HepG2 (cell line): ENCODE data around the gene CD8A. TPM values are rescaled to one million over a fixed set of nuclear protein-coding genes. Genes with fewer than 3 reads are reported as not detected.
A peak's percentile ranks its signal among the peaks of the same experiment; 100 is the strongest.
"Not testable (repeated sequence)": the region's sequence is repeated elsewhere in the genome, so short reads cannot be mapped to it uniquely, and the experiment has no call there.

Source experiments
- ATAC-seq: fragments of 200-7000 bp; cut with Tn5 transposase; 3 replicates; pipeline ENCODE4 v1.9.1; 2020; ENCODE audit warnings: mild to moderate bottlenecking, moderate library complexity
- BruUV-seq: library from RNA; stranded (reverse); fragments of 400-500 nt; replicated peaks from 2 replicates; lab custom pipeline; 2021; lab: Mats Ljungman, UMichigan
- CTCF ChIA-PET: fragments of 300-600 bp; formaldehyde crosslinking; extraction: SDS; loops from one replicate; lab custom pipeline; 2021; ENCODE audit warnings: low total read pairs, inconsistent platforms, low intra/inter-chr PET ratio; lab: Yijun Ruan, JAX
- POLR2A ChIA-PET: fragments of 350-600 bp; sonication (Branson Sonifier 250); formaldehyde crosslinking; loops from one replicate; lab custom pipeline; 2020; ENCODE audit warnings: antibody characterized with exemption, inconsistent platforms; lab: Yijun Ruan, JAX
- DNase-seq: peaks from one replicate; pipeline ENCODE4 v3.0.0-alpha.2; 2015; ENCODE audit warnings: low spot score
- FAIRE-seq: peaks from 3 replicates; lab custom pipeline; 2011; peaks lifted over from hg19 to GRCh38; lab: Jason Lieb, UNC
- H2AFZ ChIP-seq: one replicate; pipeline ENCODE4 v1.6.1; 2011; ENCODE audit warnings: low read length, inconsistent platforms
- H3K27ac ChIP-seq: fragments of 300-600 bp; 3 replicates; pipeline ENCODE4 v1.8.0; 2011; ENCODE audit warnings: mixed run types, mild to moderate bottlenecking, mixed read lengths, low read length, inconsistent platforms; ENCODE audit not compliant: insufficient read depth; ENCODE audit errors: extremely low read length
- H3K27me3 ChIP-seq, 2 experiments: fragments of 200-600 bp in 1 of 2; 2 replicates in 1 of 2; 3 replicates in 1 of 2; pipeline versions ENCODE4 v1.6.0 to v1.8.0; 2011; ENCODE audit warnings: low read length in 2 of 2, mild to moderate bottlenecking in 2 of 2, moderate library complexity in 2 of 2, inconsistent platforms in 1 of 2; ENCODE audit not compliant: insufficient read depth in 2 of 2, control insufficient read depth in 1 of 2
- H3K36me3 ChIP-seq, 2 experiments: fragments of 200-600 bp in 1 of 2; replicated peaks in 1 of 2; 2 replicates in 1 of 2; 3 replicates in 1 of 2; pipeline versions ENCODE4 v1.5.1 to v1.8.0; 2011; ENCODE audit warnings: low read length in 2 of 2, inconsistent platforms in 1 of 2; ENCODE audit not compliant: insufficient read depth in 2 of 2, control insufficient read depth in 1 of 2
- H3K4me1 ChIP-seq: 2 replicates; pipeline ENCODE4 v1.5.1; 2012; ENCODE audit warnings: low read length, inconsistent platforms; ENCODE audit not compliant: insufficient read depth
- H3K4me2 ChIP-seq: 2 replicates; pipeline ENCODE4 v1.6.0; 2011; ENCODE audit warnings: low read depth, low read length, inconsistent platforms
- H3K4me3 ChIP-seq, 3 experiments: fragments of 200-600 bp in 1 of 3; sonication (generic), shearing (Covaris generic) in 1 of 3; replicated peaks in 1 of 3; 2 replicates each; pipeline ENCODE4 v1.5.1; 2011 to 2016; ENCODE audit warnings: low read length in 3 of 3, inconsistent platforms in 2 of 3, low read depth in 2 of 3, mild to moderate bottlenecking in 2 of 3, control low read depth in 1 of 3, mixed read lengths in 1 of 3; ENCODE audit not compliant: insufficient read depth in 1 of 3
- H3K79me2 ChIP-seq: one replicate; pipeline ENCODE4 v1.6.1; 2011; ENCODE audit warnings: low read length, inconsistent platforms; ENCODE audit not compliant: insufficient read depth
- H3K9ac ChIP-seq: 2 replicates; pipeline ENCODE4 v1.6.0; 2011; ENCODE audit warnings: mild to moderate bottlenecking, low read depth, low read length, inconsistent platforms; ENCODE audit not compliant: insufficient read depth
- H3K9me3 ChIP-seq: 2 replicates; pipeline ENCODE4 v1.5.1; 2012; ENCODE audit warnings: mild to moderate bottlenecking, low read length
- H4K20me1 ChIP-seq: 2 replicates; pipeline ENCODE4 v1.6.0; 2011; ENCODE audit warnings: inconsistent platforms, mild to moderate bottlenecking, low read length, moderate library complexity; ENCODE audit not compliant: insufficient read depth
- BCL6 ChIP-seq: IDR thresholded peaks from 2 replicates; pipeline ENCODE4 v1.6.1; 2016; ENCODE audit warnings: missing genetic modification reagents, missing compliant biosample characterization
- FOSL2 ChIP-seq: sonication (generic); formaldehyde crosslinking; IDR thresholded peaks from 2 replicates; pipeline ENCODE4 v1.4.0; 2020; ENCODE audit warnings: missing genetic modification reagents
- ZNF263 ChIP-seq: sonication (generic); formaldehyde crosslinking; IDR thresholded peaks from 2 replicates; pipeline ENCODE4 v1.4.0; 2020; ENCODE audit warnings: missing genetic modification reagents
- WGBS: methylation state at CpG from one replicate; pipeline ENCODE4 v1.1.6; 2017; ENCODE audit warnings: low lambda C conversion rate; 5-methylcytosine and 5-hydroxymethylcytosine counted together
- in situ Hi-C: cut with HindIII; loops from 2 replicates; pipeline ENCODE4 v1.10.0; 2017; ENCODE audit warnings: low pct_unique_long_range_greater_than_20kb; ENCODE audit not compliant: extremely low pct_ligation_motif_present
- intact Hi-C: fragments of 100-400 bp; cut with micrococcal nuclease; formaldehyde crosslinking; loops from one replicate; pipeline ENCODE4 v1.10.0; 2022; ENCODE audit not compliant: unreplicated experiment
- polyA plus RNA-seq, 8 experiments: library from polyadenylated mRNA; depleted of rRNA in 3 of 8; stranded (reverse) in 7 of 8; unstranded in 1 of 8; fragments of >200 nt; fragmentation: Illumina TruSeq in 4 of 8; extraction: Trizol in 4 of 8; gene quantifications; 2 replicates each; pipeline versions ENCODE4 v1.2.1 to v1.2.3, GENCODE V29; 2011 to 2016; ENCODE audit warnings: low read depth in 4 of 8, missing spikeins in 1 of 8, mixed read lengths in 1 of 8; ENCODE audit not compliant: insufficient read depth in 1 of 8
- total RNA-seq, 5 experiments: library from RNA; depleted of rRNA; stranded (reverse); fragments of >200 nt; fragmentation: Illumina TruSeq; extraction: Trizol; gene quantifications; 2 replicates each; pipeline ENCODE4 v1.2.3, GENCODE V29; 2016; ENCODE audit warnings: low read depth in 1 of 5
- TF ChIP-seq, protein P1 (sequence below): sonication (generic); formaldehyde crosslinking; IDR thresholded peaks from 2 replicates; pipeline ENCODE4 v1.5.0; 2020; ENCODE audit warnings: missing genetic modification reagents

CD8A gene
- total and polyA plus RNA-seq, 2 of the 13 experiments (the other 11 are each of a cell fraction or from before 2014, with no cell fraction given): 0.09 TPM; not detected in 1

DNA sequence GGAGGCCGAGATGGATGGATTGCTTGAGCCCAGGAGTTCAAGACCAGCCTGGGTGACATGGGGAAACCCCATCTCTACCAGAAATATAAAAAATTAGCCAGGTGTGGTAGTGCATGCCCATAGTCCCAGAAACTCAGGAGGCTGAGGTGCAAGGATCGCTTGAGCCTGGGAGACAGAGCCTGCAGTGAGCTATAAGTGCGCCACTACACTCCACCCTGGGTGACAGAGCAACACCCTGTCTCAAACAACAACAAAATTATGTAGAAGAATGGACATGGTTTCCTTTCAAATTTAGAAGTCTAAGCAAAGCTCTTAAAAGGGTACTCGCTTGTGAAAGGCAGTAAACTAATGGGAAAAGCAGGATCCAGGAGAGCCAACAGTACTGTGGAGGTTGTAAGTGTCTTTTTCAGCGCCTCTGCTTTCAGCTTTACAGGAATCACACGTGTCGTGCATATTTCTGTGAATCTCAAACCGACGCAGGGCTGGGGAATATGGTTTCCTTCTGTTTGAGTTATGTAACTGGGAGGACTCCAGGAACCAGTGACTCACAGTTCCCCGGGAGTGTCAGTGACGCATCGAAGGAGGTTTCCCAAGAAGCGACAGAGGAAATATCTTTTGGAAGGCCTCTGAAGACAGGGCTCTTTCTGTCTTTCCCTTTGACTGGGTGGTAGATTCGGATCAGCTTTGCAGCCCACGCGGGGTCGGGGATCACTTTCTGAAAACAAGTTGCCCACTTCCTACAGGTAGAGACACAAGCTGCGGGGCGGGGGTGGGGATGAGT, 46.4 kb upstream of the CD8A start:
- H4K20me1 ChIP-seq, FAIRE-seq, ATAC-seq, H3K4me2 ChIP-seq, H3K27me3 ChIP-seq, H3K27ac ChIP-seq, DNase-seq, H3K9me3 ChIP-seq, CTCF ChIA-PET, POLR2A ChIA-PET, intact Hi-C loops, H3K36me3 ChIP-seq, H3K4me3 ChIP-seq, H2AFZ ChIP-seq, H3K9ac ChIP-seq, H3K79me2 ChIP-seq, BruUV-seq, in situ Hi-C loops: not testable (repeated sequence)
- H3K4me1 ChIP-seq: 0 out of 2 replicates have a peak, but pooled peaks cover 15% of the 10 kb centered on the region
- 38% methylated on average over 18 of the region's 19 CpGs for WGBS
- peak; percentile 84 for TF ChIP-seq FOSL2 (CRISPR knock-in tag)
- TF ChIP-seq, protein P1, sequence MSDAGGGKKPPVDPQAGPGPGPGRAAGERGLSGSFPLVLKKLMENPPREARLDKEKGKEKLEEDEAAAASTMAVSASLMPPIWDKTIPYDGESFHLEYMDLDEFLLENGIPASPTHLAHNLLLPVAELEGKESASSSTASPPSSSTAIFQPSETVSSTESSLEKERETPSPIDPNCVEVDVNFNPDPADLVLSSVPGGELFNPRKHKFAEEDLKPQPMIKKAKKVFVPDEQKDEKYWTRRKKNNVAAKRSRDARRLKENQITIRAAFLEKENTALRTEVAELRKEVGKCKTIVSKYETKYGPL (CRISPR knock-in tag): peak; percentile 26; the same call in 1 of the 2 replicates
- TF ChIP-seq BCL6 (CRISPR knock-in tag): 0 out of 2 replicates have a peak, but pooled peaks have one; percentile 12
- peak; percentile 51; the same call in 1 of the 2 replicates for TF ChIP-seq ZNF263 (CRISPR knock-in tag)

DNA sequence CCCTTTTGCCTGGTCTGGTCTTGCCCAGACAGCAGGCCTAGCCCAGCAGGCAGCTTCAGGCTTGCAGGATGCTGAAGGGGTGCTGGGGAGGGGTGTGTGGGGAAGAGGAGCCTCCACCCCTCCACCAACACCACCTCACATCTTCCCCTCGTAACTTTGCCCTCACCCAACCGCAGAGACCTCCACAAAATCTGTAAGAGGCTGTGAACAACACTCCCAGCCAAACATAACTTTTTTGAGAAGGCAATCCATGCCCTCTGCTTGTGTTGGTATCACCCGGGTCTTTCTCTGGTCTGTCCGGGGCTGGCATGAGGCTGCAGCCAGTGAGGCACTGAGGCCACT, 44.8 kb upstream of the CD8A start:
- H3K4me3 ChIP-seq, H3K9me3 ChIP-seq, BruUV-seq, ATAC-seq, H3K27me3 ChIP-seq, intact Hi-C loops, in situ Hi-C loops, POLR2A ChIA-PET, H3K36me3 ChIP-seq, H3K79me2 ChIP-seq, H3K27ac ChIP-seq, H3K9ac ChIP-seq, H2AFZ ChIP-seq, H3K4me2 ChIP-seq, CTCF ChIA-PET, FAIRE-seq, DNase-seq, H4K20me1 ChIP-seq: not testable (repeated sequence)
- H3K4me1 ChIP-seq: 0 out of 2 replicates have a peak, but pooled peaks cover 14% of the 10 kb centered on the region
- WGBS: 40% methylated on average over 4 of the region's 4 CpGs
